MM.1S (cell line): ENCODE data around the gene TYW1B.
"Not testable (repeated sequence)": the region's sequence is repeated elsewhere in the genome, so short reads cannot be mapped to it uniquely, and the experiment has no call there.

ENCODE experiments used
- EZH2 ChIP-seq: fragments of 300-600 bp; sonication (generic); optimal IDR thresholded peaks from 2 replicates; pipeline ENCODE3; 2017; ENCODE audit warnings: low read depth, mild to moderate bottlenecking, antibody characterized with exemption, low read length, mixed read lengths
- TF ChIP-seq, protein P1 (sequence below): fragments of 300-600 bp; sonication (generic); IDR thresholded peaks from 2 replicates; pipeline ENCODE4 v1.5.1; 2016; ENCODE audit warnings: antibody characterized with exemption, low read length, mixed read lengths

- TF ChIP-seq, protein P1, sequence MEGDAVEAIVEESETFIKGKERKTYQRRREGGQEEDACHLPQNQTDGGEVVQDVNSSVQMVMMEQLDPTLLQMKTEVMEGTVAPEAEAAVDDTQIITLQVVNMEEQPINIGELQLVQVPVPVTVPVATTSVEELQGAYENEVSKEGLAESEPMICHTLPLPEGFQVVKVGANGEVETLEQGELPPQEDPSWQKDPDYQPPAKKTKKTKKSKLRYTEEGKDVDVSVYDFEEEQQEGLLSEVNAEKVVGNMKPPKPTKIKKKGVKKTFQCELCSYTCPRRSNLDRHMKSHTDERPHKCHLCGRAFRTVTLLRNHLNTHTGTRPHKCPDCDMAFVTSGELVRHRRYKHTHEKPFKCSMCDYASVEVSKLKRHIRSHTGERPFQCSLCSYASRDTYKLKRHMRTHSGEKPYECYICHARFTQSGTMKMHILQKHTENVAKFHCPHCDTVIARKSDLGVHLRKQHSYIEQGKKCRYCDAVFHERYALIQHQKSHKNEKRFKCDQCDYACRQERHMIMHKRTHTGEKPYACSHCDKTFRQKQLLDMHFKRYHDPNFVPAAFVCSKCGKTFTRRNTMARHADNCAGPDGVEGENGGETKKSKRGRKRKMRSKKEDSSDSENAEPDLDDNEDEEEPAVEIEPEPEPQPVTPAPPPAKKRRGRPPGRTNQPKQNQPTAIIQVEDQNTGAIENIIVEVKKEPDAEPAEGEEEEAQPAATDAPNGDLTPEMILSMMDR: not testable (repeated sequence)
- TF ChIP-seq EZH2: not testable (repeated sequence)
Observed at GRCh38 chr7:72838315-72838714, 10.3 kb upstream of the TYW1B start.
